Measurements from ENCODE around the gene HIVEP3.

DNA sequence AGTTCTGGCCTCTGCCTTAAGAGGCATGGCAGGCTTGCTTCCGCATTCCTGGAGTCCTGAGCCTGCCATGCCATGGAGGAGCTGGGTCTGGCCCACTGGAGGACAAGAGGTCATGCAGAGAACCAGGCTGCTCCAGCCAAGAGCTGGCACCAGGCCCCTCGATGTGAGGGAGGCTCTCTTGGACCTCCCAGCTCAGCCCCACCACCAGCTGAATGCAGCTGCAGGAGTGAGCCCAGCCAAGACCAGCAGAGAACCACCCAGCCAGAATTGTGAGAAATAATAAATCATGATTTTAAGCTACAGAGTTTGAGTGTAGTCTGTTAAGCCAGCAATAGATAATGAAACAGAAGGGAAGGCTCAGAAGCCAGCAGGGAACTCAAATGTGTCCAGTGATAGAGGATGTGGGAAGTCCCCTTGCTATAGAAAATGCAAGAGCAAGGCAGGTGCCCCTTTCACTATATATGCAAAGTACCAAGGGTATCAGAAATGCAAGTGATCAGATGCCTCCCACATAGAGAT is 118.4 kb downstream of the HIVEP3 start:
- TF ChIP-seq, protein P1, sequence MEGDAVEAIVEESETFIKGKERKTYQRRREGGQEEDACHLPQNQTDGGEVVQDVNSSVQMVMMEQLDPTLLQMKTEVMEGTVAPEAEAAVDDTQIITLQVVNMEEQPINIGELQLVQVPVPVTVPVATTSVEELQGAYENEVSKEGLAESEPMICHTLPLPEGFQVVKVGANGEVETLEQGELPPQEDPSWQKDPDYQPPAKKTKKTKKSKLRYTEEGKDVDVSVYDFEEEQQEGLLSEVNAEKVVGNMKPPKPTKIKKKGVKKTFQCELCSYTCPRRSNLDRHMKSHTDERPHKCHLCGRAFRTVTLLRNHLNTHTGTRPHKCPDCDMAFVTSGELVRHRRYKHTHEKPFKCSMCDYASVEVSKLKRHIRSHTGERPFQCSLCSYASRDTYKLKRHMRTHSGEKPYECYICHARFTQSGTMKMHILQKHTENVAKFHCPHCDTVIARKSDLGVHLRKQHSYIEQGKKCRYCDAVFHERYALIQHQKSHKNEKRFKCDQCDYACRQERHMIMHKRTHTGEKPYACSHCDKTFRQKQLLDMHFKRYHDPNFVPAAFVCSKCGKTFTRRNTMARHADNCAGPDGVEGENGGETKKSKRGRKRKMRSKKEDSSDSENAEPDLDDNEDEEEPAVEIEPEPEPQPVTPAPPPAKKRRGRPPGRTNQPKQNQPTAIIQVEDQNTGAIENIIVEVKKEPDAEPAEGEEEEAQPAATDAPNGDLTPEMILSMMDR (IDR thresholded peaks at IDR 0.05), result no peak
- TF ChIP-seq POLR2A (IDR thresholded peaks at IDR 0.05), result no peak
